HEK293T (cell line): ENCODE data around the gene FGG.
"Not testable (repeated sequence)": the region's sequence is repeated elsewhere in the genome, so short reads cannot be mapped to it uniquely, and the experiment has no call there.

Source experiments
- CTCF ChIA-PET: fragments of 350-600 bp; formaldehyde crosslinking; extraction: SDS; loops from one replicate; lab custom pipeline; 2021; ENCODE audit warnings: antibody characterized with exemption, inconsistent platforms; lab: Yijun Ruan, JAX
- POLR2A ChIA-PET: fragments of 350-600 bp; formaldehyde crosslinking; extraction: SDS; loops from one replicate; lab custom pipeline; 2020; ENCODE audit warnings: antibody characterized with exemption, inconsistent platforms; lab: Yijun Ruan, JAX
- DNase-seq: peaks from one replicate; pipeline ENCODE4 v3.0.0; 2012; ENCODE audit warnings: mixed read lengths; ENCODE audit errors: extremely low spot score
- ARNT ChIP-seq: fragments of 450-650 bp; IDR thresholded peaks from 2 replicates; pipeline ENCODE4 v1.6.1; 2017; ENCODE audit warnings: mild to moderate bottlenecking
- BHLHE40 ChIP-seq: fragments of 450-650 bp; IDR thresholded peaks from 2 replicates; pipeline ENCODE4 v1.6.1; 2016; ENCODE audit warnings: mild to moderate bottlenecking, moderate library complexity, borderline replicate concordance
- CTBP1 ChIP-seq: fragments of 450-650 bp; IDR thresholded peaks from 2 replicates; pipeline ENCODE4 v1.6.1; 2016; ENCODE audit warnings: borderline replicate concordance
- ELF4 ChIP-seq: fragments of 450-650 bp; IDR thresholded peaks from 2 replicates; pipeline ENCODE4 v1.6.1; 2017; ENCODE audit warnings: antibody characterized with exemption
- FOXA1 ChIP-seq: fragments of 450-650 bp; IDR thresholded peaks from 2 replicates; pipeline ENCODE4 v1.6.1; 2016; ENCODE audit warnings: mild to moderate bottlenecking
- FOXK2 ChIP-seq: fragments of 450-650 bp; IDR thresholded peaks from 2 replicates; pipeline ENCODE4 v1.6.1; 2016; ENCODE audit warnings: mild to moderate bottlenecking
- FOXM1 ChIP-seq: fragments of 450-650 bp; IDR thresholded peaks from 2 replicates; pipeline ENCODE4 v1.6.1; 2017; ENCODE audit warnings: mild to moderate bottlenecking, borderline replicate concordance
- HDGF ChIP-seq: fragments of 450-650 bp; IDR thresholded peaks from 2 replicates; pipeline ENCODE4 v1.6.1; 2017; ENCODE audit warnings: antibody characterized with exemption, borderline replicate concordance
- L3MBTL2 ChIP-seq: fragments of 450-650 bp; conservative IDR thresholded peaks from 2 replicates; pipeline ENCODE4 v1.6.1; 2016; ENCODE audit warnings: mild to moderate bottlenecking
- NFRKB ChIP-seq: fragments of 450-650 bp; IDR thresholded peaks from 2 replicates; pipeline ENCODE4 v1.6.1; 2016; ENCODE audit warnings: mild to moderate bottlenecking, moderate library complexity
- SP1 ChIP-seq: fragments of 450-650 bp; IDR thresholded peaks from 2 replicates; pipeline ENCODE4 v1.6.1; 2017
- SUZ12 ChIP-seq: fragments of 450-650 bp; IDR thresholded peaks from 2 replicates; pipeline ENCODE4 v1.6.1; 2016; ENCODE audit warnings: mild to moderate bottlenecking
- TARDBP ChIP-seq: fragments of 450-650 bp; IDR thresholded peaks from 2 replicates; pipeline ENCODE4 v1.6.1; 2016
- ZNF384 ChIP-seq: fragments of 450-650 bp; IDR thresholded peaks from 2 replicates; pipeline ENCODE4 v1.6.1; 2016
- TF ChIP-seq, protein P1 (sequence below): fragments of 450-650 bp; IDR thresholded peaks from 2 replicates; pipeline ENCODE4 v1.6.1; 2016

The FGG gene

DNA sequence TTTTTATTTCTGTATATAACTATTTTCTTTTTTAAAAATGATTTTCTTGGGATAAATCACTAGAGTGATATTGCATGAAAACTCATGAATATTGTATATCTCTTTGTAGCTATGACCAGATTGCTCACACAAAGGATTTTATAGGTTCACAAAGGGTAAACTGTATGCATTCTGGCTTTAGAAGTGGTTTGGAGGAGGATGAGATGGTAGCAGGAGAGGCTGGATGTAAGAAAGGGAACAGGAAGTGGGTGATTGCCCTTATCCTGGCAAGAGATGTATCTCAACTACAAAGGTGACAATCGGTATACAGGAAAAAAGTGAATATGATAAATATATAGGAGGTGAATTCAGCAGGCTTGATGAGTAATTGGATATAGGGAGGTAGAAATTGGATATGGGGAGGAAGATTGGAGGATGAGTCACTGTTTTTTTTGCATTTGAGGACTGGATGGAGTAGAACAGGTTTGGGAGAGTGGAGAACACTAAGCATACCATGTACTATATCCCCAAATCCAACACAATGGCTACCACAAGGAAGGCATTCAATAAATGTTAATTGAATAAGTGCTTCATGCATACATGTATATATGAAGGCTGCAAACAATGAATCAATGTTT, 9.9 kb downstream of the FGG start:
- ChIA-PET CTCF (interaction anchor here (1.3 to 2.8 kb wide), 3 partner anchors 8 to 19 kb away, joined by 4 to 9 read pairs (median 7); no protein-coding TSS in a partner anchor), POLR2A (no interaction called here)
- TF ChIP-seq FOXM1: no peak
- no peak for TF ChIP-seq ZNF384
- TF ChIP-seq, protein P1, sequence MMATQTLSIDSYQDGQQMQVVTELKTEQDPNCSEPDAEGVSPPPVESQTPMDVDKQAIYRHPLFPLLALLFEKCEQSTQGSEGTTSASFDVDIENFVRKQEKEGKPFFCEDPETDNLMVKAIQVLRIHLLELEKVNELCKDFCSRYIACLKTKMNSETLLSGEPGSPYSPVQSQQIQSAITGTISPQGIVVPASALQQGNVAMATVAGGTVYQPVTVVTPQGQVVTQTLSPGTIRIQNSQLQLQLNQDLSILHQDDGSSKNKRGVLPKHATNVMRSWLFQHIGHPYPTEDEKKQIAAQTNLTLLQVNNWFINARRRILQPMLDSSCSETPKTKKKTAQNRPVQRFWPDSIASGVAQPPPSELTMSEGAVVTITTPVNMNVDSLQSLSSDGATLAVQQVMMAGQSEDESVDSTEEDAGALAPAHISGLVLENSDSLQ: no peak
- TF ChIP-seq TARDBP: no peak
- TF ChIP-seq NFRKB: no peak
- no peak for DNase-seq

DNA sequence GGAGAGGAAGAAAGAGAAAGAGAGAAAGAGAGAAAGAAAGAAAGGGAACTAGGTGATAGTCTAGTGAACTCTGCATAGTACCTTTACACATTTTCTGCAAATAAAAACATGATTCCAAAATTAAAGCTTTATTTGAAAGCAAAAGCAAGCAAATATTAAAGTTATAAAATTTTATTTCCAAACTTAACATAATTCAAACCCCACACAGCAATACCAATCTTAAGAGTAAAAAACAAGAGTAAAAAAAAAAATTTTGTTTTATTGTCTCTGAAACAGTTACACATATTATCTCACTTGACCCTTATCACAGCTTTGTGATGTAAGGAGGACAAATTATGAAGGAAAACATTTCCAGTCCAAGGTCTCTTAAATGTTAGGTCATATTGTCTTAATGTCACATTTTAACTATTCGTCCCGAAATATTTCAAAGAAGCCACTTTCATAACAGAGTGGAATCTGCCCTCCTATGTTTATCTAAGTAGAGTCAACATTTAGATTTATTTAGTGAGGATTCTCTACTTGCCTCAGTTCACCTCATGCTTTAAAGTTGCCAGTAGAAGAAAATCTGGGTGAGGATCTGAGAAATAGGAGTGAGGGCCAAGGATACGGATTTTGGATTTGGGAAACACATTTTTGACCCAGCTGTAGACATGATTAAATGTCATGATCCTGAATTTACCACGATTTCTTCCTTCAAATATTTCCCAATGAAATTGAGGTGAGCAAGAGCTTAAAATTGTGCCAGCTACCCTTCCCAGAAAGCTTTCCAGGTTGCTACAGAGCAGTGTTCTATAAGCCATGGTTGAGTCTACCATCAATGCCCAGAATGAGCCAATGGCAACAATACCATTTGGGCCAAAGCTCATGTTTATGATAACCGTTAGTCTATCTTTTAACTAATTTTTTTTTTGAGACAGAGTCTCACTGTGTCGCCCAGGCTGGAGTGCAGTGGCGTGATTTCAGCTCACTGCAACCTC, 14.4 kb downstream of the FGG start:
- no peak for TF ChIP-seq TARDBP
- POLR2A ChIA-PET: no interaction called here
- CTCF ChIA-PET: interaction anchor here (1.2 kb wide), 1 partner anchor 21 kb away, joined by 4 read pairs; no protein-coding TSS in a partner anchor
- no peak for DNase-seq

DNA sequence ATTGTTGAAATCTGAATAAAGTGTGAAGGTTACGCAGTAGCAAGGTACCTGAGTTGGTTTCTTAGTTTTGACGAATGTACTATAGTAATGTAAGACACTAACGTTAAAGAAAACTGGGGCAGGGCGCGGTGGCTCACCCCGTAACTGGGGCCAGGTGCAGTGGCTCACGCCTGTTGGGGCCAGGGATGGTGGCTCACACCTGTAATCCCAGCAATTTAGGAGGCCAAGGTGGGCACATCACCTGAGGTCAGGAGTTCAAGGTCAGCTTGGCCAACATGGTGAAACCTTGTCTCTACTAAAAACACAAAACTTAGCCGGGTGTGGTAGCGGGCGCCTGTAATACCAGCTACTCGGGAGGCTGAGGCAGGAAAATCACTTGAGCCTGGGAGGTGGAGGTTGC, 15.2 kb downstream of the FGG start:
- POLR2A ChIA-PET, DNase-seq, CTCF ChIA-PET: not testable (repeated sequence)

DNA sequence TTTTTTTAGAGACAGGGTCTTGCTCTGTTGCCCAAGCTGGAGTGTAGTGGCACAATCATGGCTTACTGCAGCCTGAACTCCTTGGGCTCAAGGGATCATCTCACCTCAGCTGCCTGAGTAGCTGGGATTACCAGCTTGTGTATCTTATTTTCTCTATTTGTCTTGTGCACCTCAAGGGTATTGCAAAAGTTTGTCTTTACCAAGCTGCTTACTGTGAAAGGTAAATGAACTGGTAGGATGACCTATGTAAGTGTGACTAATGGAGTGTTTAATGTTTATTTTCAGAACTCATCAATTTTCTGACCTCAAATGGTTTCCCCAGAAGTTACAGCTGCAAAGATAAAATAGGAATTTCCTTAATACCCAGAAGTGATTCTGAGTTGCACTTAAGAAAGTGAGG, 16.6 kb downstream of the FGG start:
- POLR2A ChIA-PET: no interaction called here
- DNase-seq: no peak
- no peak for TF ChIP-seq HDGF
- no peak for TF ChIP-seq BHLHE40
- no peak for TF ChIP-seq ELF4
- no peak for TF ChIP-seq TARDBP
- TF ChIP-seq FOXA1: no peak
- TF ChIP-seq, protein P1: no peak
- no peak for TF ChIP-seq ARNT
- no peak for TF ChIP-seq NFRKB
- TF ChIP-seq FOXM1: no peak
- no peak for TF ChIP-seq CTBP1
- TF ChIP-seq L3MBTL2: no peak
- no peak for TF ChIP-seq SP1
- TF ChIP-seq SUZ12: no peak
- CTCF ChIA-PET: interaction anchor here (1.0 to 1.2 kb wide), 3 partner anchors 10 to 28 kb away, joined by 3 to 5 read pairs (median 3); no protein-coding TSS in a partner anchor

DNA sequence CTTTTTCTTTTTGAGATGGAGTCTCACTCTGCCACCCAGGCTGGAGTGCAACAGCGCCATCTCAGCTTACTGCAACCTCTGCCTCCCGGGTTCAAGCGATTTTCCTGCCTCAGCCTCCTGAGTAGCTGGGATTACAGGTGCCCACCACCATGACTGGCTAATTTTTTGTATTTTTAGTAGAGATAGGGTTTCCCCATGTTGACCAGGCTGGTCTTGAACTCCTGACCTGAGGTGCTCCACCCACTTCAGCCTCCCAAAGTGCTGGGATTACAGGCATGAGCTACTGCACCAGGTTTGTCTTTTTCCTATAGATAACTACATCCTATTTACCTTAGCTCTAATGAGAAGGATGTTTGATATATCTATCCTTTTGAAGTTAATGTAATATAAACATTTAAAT, 18.1 kb downstream of the FGG start:
- POLR2A ChIA-PET: interaction anchor here (1.7 kb wide), 1 partner anchor 44 kb away, joined by 6 read pairs; the partner anchor contains the start of gene PLRG1
- DNase-seq: not testable (repeated sequence)
- CTCF ChIA-PET: interaction anchor here (0.6 to 1.7 kb wide), 4 partner anchors 8 to 30 kb away, joined by 3 to 4 read pairs (median 3); no protein-coding TSS in a partner anchor

DNA sequence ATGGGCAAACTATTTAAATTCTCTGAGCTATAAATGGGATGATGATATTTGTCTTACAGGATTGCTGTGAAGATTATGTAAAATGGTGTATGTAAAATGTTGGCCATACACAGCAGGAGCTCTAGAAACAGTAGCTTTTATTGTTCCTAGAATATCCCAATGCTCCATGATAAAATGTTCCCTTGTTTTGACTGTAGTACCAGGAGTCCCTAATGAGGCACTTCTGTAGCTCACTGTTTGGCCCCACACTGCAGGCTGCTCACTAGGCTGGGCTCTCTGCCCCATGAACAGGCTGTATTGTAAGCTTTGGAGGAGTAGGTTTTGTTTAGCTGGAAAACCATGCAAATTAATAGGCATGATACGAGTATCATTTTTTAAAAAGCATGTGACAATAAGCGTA, 18.6 kb downstream of the FGG start:
- ChIA-PET POLR2A (interaction anchor here (1.7 kb wide), 1 partner anchor 43 kb away, joined by 6 read pairs; the partner anchor contains the start of gene PLRG1), CTCF (interaction anchor here (0.9 to 1.7 kb wide), 3 partner anchors 10 to 30 kb away, joined by 3 to 6 read pairs (median 4); no protein-coding TSS in a partner anchor)
- DNase-seq: no peak
- TF ChIP-seq TARDBP: no peak
- no peak for TF ChIP-seq ELF4
- no peak for TF ChIP-seq HDGF
- no peak for TF ChIP-seq BHLHE40
- TF ChIP-seq FOXM1: no peak
- TF ChIP-seq ZNF384: no peak

DNA sequence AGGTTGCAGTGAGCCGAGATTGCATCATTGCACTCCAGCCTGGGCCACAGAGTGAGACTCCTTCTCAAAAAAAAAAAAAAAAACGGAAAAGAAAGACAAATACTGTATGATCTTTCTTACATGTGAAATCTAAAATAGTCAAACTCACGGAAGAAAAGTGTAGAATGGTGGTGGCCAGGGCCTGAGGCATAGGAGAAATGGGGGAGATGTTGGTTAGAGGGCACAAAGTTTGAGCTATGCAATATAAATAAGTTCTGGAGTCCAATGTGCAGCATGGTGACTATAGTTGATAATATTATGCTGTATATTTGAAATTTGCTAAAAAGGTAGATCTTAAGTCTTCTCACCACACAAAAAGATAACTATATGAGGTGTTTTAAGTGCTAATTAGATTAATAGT, 20.6 kb downstream of the FGG start:
- DNase-seq: no peak
- TF ChIP-seq BHLHE40 (no peak), CTBP1 (no peak), FOXK2 (no peak), ARNT (no peak), ELF4 (no peak), L3MBTL2 (no peak), ZNF384 (no peak), FOXA1 (no peak), SUZ12 (no peak), SP1 (no peak), FOXM1 (no peak)
- TF ChIP-seq, protein P1: no peak
- ChIA-PET POLR2A (interaction anchor here (1.3 kb wide), 1 partner anchor 42 kb away, joined by 3 read pairs; the partner anchor contains the start of gene PLRG1), CTCF (no interaction called here)
